ENCODE data around the gene BUB3. TPM values are rescaled to one million over a fixed set of nuclear protein-coding genes. Genes with fewer than 3 reads are reported as not detected.

BUB3 gene
- total RNA-seq, 1 donor = 107 TPM

- Histone ChIP-seq H3K36me3 (ENCODE audit: insufficient read depth, low read length) (no peaks in the 10 kb centered on the region), H3K27ac (ENCODE audit: low read depth, low read length) (no peak overlapping the region), H3K9me3 (ENCODE audit: low read depth, low read length) (no peaks in the 10 kb centered on the region), H3K27me3 (ENCODE audit: insufficient read depth, low read length) (peaks cover 76% of the 10 kb centered on the region), H3K4me2 (ENCODE audit: insufficient read depth, low read length) (no peak overlapping the region), H3K4me1 (ENCODE audit: insufficient read depth, low read length) (peaks cover 6% of the 10 kb centered on the region), H2AFZ (ENCODE audit: low read length) (no peak overlapping the region), H4K20me1 (ENCODE audit: insufficient read depth, low read length) (peaks cover 7% of the 10 kb centered on the region), H3K4me3 (ENCODE audit: insufficient read depth, low read length) (no peak overlapping the region), H3K79me2 (ENCODE audit: insufficient read depth, low read length) (no peaks in the 10 kb centered on the region)
- DNase-seq (ENCODE audit: insufficient read length, low spot score, missing footprints) = no peak
- no peak for TF ChIP-seq CTCF (IDR thresholded peaks at IDR 0.05; ENCODE audit: extremely low read depth, low read depth, low read length)
Measured at GRCh38 chr10:123133541-123134342, 20.5 kb upstream of the BUB3 start.

- Histone ChIP-seq H3K27ac (ENCODE audit: low read depth, low read length) (no peak overlapping the region), H3K4me2 (ENCODE audit: insufficient read depth, low read length) (no peak overlapping the region), H3K4me3 (ENCODE audit: insufficient read depth, low read length) (no peak overlapping the region), H3K36me3 (ENCODE audit: insufficient read depth, low read length) (no peaks in the 10 kb centered on the region), H3K27me3 (ENCODE audit: insufficient read depth, low read length) (peaks cover 83% of the 10 kb centered on the region), H4K20me1 (ENCODE audit: insufficient read depth, low read length) (peaks cover 7% of the 10 kb centered on the region), H3K79me2 (ENCODE audit: insufficient read depth, low read length) (no peaks in the 10 kb centered on the region), H3K4me1 (ENCODE audit: insufficient read depth, low read length) (peaks cover 6% of the 10 kb centered on the region), H2AFZ (ENCODE audit: low read length) (no peak overlapping the region), H3K9me3 (ENCODE audit: low read depth, low read length) (no peaks in the 10 kb centered on the region)
- peak; percentile 49 for DNase-seq (ENCODE audit: insufficient read length, low spot score, missing footprints)
- no peak for TF ChIP-seq CTCF (IDR thresholded peaks at IDR 0.05; ENCODE audit: extremely low read depth, low read depth, low read length)
Measured at GRCh38 chr10:123134343-123134914, 19.8 kb upstream of the BUB3 start.

GRCh38 chr10:123134915-123135414, 19.2 kb upstream of the BUB3 start:
- Histone ChIP-seq H3K79me2 (ENCODE audit: insufficient read depth, low read length) (no peaks in the 10 kb centered on the region), H3K9me3 (ENCODE audit: low read depth, low read length) (no peaks in the 10 kb centered on the region), H3K4me1 (ENCODE audit: insufficient read depth, low read length) (peaks cover 6% of the 10 kb centered on the region), H3K4me2 (ENCODE audit: insufficient read depth, low read length) (peak overlapping the region; percentile 51), H3K36me3 (ENCODE audit: insufficient read depth, low read length) (no peaks in the 10 kb centered on the region), H3K27me3 (ENCODE audit: insufficient read depth, low read length) (peaks cover 88% of the 10 kb centered on the region), H2AFZ (ENCODE audit: low read length) (no peak overlapping the region), H3K4me3 (ENCODE audit: insufficient read depth, low read length) (no peak overlapping the region), H3K27ac (ENCODE audit: low read depth, low read length) (no peak overlapping the region), H4K20me1 (ENCODE audit: insufficient read depth, low read length) (peaks cover 9% of the 10 kb centered on the region)
- peak; percentile 82 for DNase-seq (ENCODE audit: insufficient read length, low spot score, missing footprints)
- no peak for TF ChIP-seq CTCF (IDR thresholded peaks at IDR 0.05; ENCODE audit: extremely low read depth, low read depth, low read length)
